Body of pancreas (tissue), 4 donors: ENCODE data around the gene NRCAM. TPM values are rescaled to one million over a fixed set of nuclear protein-coding genes. Genes with fewer than 3 reads are reported as not detected.
A peak's percentile ranks its signal among the peaks of the same experiment; 100 is the strongest.

Experiments used
- ATAC-seq: fragments of 150-250 bp; one replicate; pipeline ENCODE4 v1.9.1; 2016
- DNase-seq, 4 donors: peaks; one replicate each; pipeline ENCODE4 v3.0.0-alpha.2; 2019
- H3K27ac ChIP-seq, 4 donors: fragments of 200-600 bp; sonication (generic); 1 replicate in 3 of 4; 2 replicates in 1 of 4; pipeline versions ENCODE4 v1.5.1 to v1.6.1; 2016 to 2019; ENCODE audit warnings: mild to moderate bottlenecking in 1 of 4, mixed read lengths in 1 of 4, moderate library complexity in 1 of 4
- H3K27me3 ChIP-seq, 2 donors: fragments of 200-600 bp; sonication (generic); one replicate each; pipeline ENCODE4 v1.6.0; 2016; ENCODE audit warnings: mild to moderate bottlenecking in 1 of 2
- H3K36me3 ChIP-seq, 2 donors: fragments of 200-600 bp; sonication (generic); replicated peaks in 1 of 2; 2 replicates each; pipeline ENCODE4 v1.5.1; 2016; ENCODE audit warnings: low read depth in 2 of 2; ENCODE audit not compliant: insufficient read depth in 1 of 2
- H3K4me1 ChIP-seq: fragments of 200-600 bp; sonication (generic); one replicate; pipeline ENCODE4 v1.6.0; 2016
- H3K4me3 ChIP-seq, 2 donors: fragments of 200-600 bp; sonication (generic); 1 replicate in 1 of 2; 2 replicates in 1 of 2; pipeline ENCODE4 v1.5.1; 2016 to 2019
- H3K9me3 ChIP-seq, 3 donors: fragments of 200-600 bp; sonication (generic); 1 replicate in 2 of 3; 2 replicates in 1 of 3; pipeline ENCODE4 v1.5.1; 2016
- POLR2A ChIP-seq, 3 donors: fragments of 450-650 bp; IDR thresholded peaks; one replicate each; pipeline ENCODE4 v1.6.1; 2016; ENCODE audit warnings: antibody characterized with exemption in 3 of 3, mild to moderate bottlenecking in 2 of 3
- WGBS, 2 donors: methylation state at CpG; one replicate each; pipeline ENCODE4 v1.1.5; 2017; 5-methylcytosine and 5-hydroxymethylcytosine counted together
- intact Hi-C: fragments of 100-400 bp; cut with DNase I; formaldehyde crosslinking; loops from one replicate; pipeline ENCODE4 v1.15.1; 2023
- total RNA-seq, 2 donors: library from RNA; depleted of rRNA; stranded (reverse); fragments of >200 nt; gene quantifications; one replicate each; pipeline ENCODE4 v1.1.0, GENCODE V29; 2016
- TF ChIP-seq, protein P1 (sequence below), 7 experiments: fragments of 450-650 bp in 4 of 7; fragments of 200-600 bp in 3 of 7; sonication (generic) in 3 of 7; IDR thresholded peaks; one replicate each; pipeline ENCODE4 v1.5.1; 2016 to 2019; ENCODE audit warnings: antibody characterized with exemption in 7 of 7

Gene NRCAM
- total RNA-seq, 2 donors from 2014 or later: 39.4 to 49.8 TPM

DNA sequence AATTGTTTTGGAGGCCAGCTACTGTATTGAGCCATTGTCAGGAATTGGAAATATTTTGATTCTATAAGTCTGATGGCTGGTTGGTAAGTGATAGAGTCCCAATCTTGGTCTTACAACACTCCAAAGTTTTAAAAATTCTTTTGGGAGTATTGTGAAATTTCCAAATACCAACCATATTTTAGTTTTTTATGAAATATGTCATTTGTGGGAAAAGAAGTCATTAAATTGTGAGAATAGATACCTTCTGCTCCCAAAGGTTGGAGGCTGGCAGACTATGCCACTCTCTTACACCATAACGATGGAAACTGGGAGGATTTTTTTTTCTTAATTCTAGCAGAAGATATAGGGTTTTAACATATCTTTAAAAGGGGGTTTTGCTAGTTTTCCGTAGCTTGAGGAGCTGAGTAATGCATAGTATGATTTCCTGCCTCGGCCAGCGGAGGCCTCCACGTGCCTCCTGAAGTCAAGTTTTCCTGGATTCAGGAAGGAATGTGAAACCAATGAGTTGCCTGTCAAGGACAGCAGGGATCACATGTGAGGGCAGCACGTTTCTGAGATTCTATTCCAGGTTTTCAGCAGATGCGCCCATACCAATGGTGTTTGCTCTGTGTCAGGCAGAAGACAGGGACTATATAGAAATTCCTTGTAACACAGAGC is 233.9 kb downstream of the NRCAM start:
- Histone ChIP-seq H3K27ac (no peak overlapping the region), H3K4me3 (no peak overlapping the region), H3K4me1 (no peaks in the 10 kb centered on the region), H3K9me3 (no peaks in the 10 kb centered on the region), H3K27me3 (no peaks in the 10 kb centered on the region), H3K36me3 (no peaks in the 10 kb centered on the region)
- peak in 1 of 4 donors; percentile 33 for DNase-seq
- WGBS, 2 donors: 61 to 70% methylated on average over 7 of the region's 7 CpGs
- TF ChIP-seq, protein P1, sequence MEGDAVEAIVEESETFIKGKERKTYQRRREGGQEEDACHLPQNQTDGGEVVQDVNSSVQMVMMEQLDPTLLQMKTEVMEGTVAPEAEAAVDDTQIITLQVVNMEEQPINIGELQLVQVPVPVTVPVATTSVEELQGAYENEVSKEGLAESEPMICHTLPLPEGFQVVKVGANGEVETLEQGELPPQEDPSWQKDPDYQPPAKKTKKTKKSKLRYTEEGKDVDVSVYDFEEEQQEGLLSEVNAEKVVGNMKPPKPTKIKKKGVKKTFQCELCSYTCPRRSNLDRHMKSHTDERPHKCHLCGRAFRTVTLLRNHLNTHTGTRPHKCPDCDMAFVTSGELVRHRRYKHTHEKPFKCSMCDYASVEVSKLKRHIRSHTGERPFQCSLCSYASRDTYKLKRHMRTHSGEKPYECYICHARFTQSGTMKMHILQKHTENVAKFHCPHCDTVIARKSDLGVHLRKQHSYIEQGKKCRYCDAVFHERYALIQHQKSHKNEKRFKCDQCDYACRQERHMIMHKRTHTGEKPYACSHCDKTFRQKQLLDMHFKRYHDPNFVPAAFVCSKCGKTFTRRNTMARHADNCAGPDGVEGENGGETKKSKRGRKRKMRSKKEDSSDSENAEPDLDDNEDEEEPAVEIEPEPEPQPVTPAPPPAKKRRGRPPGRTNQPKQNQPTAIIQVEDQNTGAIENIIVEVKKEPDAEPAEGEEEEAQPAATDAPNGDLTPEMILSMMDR (IDR thresholded peaks at IDR 0.05): peak in 2 of 7 experiments; percentile 7 to 19
- TF ChIP-seq POLR2A (IDR thresholded peaks at IDR 0.05): no peak
- intact Hi-C loops: no loop called here
- ATAC-seq: no peak

DNA sequence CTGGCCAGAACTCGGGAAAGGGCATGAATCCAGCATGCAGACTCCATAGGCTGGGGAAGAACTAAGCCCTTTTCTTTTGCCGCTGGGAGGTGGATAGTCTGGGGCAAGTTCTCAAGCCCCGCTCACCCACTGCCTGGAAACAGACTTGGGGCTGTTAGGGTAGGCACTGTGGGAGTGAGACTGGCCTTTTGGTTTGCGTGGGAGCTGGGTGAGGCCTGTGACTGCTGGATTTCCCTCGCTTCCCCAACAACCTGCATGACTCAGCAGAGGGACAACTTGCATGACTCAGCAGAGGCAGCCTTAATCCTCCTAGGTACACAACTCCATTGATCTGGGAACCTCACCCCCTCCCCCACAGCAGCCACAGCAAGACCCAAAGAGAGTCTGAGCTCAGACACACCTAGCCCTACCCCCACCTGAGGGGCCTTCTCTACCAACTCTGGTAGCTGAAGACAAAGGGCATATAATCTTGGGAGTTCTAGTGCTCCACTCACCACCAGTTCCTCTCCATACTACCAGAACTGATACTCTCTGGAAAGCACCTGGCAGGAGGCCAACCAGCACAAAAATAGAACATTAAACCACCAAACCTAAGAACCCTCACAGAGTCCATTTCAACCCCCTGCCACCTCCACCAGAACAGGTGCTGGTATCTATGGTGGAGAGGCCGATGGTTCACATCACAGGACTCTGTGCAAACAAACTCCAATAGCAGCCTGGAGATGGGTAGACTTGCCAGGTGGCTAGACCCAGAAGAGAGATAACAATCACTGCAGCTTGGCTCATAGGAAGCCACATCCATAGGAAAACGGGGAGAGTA is 244.6 kb downstream of the NRCAM start:
- Histone ChIP-seq H3K27ac (no peak overlapping the region), H3K4me1 (no peaks in the 10 kb centered on the region), H3K36me3 (no peaks in the 10 kb centered on the region), H3K27me3 (no peaks in the 10 kb centered on the region), H3K4me3 (no peak overlapping the region), H3K9me3 (no peaks in the 10 kb centered on the region)
- TF ChIP-seq POLR2A (IDR thresholded peaks at IDR 0.05): no peak
- TF ChIP-seq, protein P1 (IDR thresholded peaks at IDR 0.05): no peak
- WGBS, 2 donors: 74 to 76% methylated on average over 4 to 7 of the region's 7 CpGs
- ATAC-seq: no peak
- peak in 3 of 4 donors; percentile 21 to 26 (median 22) for DNase-seq
- intact Hi-C loops: no loop called here

DNA sequence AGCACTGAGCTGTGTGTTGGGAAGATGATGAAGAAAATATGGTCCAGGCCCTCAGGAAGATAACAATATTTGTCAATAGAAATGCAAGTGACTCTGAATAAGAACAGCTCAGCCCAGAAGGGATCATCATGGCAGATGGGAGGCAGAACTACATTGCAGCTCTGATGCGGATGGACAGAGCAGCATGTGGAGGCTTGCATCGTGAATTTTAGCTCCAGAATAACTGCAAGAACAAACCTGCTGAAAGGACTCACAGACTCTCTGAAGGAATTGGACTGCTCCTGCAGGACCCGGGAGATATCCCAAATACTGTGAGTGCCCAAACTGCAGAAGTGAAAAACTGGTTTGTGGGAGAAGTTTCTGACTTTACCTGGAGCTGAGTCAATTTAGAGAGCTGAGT is 245.4 kb downstream of the NRCAM start:
- WGBS, 2 donors: 92 to 96% methylated on average over 3 of the region's 3 CpGs
- intact Hi-C loops: no loop called here
- Histone ChIP-seq H3K4me3 (no peak overlapping the region), H3K9me3 (no peaks in the 10 kb centered on the region), H3K36me3 (no peaks in the 10 kb centered on the region), H3K27me3 (no peaks in the 10 kb centered on the region), H3K27ac (no peak overlapping the region), H3K4me1 (no peaks in the 10 kb centered on the region)
- ATAC-seq: no peak
- TF ChIP-seq, protein P1 (IDR thresholded peaks at IDR 0.05): no peak
- TF ChIP-seq POLR2A (IDR thresholded peaks at IDR 0.05): no peak
- no peak for DNase-seq

DNA sequence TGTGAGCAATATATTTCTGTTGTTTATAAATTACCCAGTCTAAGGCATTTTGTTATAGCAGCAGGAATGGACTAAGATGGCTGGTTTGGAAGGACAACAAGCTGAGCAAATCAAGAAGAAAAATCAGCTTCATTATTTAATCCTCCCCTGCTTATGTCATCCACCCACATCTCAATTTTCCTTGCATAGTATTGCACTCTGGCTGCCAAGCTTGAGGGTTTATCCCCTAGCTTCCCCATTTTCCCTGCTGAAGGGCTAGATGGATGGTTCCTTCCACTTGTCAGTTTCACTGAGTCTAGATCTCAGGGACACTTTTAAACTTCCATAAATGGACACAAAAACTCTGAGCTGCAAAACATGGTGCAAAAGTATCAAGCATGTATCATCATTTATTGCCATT is 250.9 kb downstream of the NRCAM start:
- DNase-seq (no peak), ATAC-seq (no peak)
- no peaks in the 10 kb centered on the region for H3K36me3 ChIP-seq
- no peaks in the 10 kb centered on the region for H3K27me3 ChIP-seq
- TF ChIP-seq, protein P1 (IDR thresholded peaks at IDR 0.05): no peak
- no peak for TF ChIP-seq POLR2A (IDR thresholded peaks at IDR 0.05)
- intact Hi-C loops: no loop called here
- no peak overlapping the region for H3K27ac ChIP-seq
- H3K4me3 ChIP-seq: no peak overlapping the region
- H3K4me1 ChIP-seq: no peaks in the 10 kb centered on the region
- H3K9me3 ChIP-seq: no peaks in the 10 kb centered on the region
